ENCODE measurements around the gene GSS. TPM values are rescaled to one million over a fixed set of nuclear protein-coding genes. Genes with fewer than 3 reads are reported as not detected.
A peak's percentile ranks its signal among the peaks of the same experiment; 100 is the strongest.

GSS gene
- total RNA-seq, 1 experiment from 2014 or later = 95.9 TPM

DNA sequence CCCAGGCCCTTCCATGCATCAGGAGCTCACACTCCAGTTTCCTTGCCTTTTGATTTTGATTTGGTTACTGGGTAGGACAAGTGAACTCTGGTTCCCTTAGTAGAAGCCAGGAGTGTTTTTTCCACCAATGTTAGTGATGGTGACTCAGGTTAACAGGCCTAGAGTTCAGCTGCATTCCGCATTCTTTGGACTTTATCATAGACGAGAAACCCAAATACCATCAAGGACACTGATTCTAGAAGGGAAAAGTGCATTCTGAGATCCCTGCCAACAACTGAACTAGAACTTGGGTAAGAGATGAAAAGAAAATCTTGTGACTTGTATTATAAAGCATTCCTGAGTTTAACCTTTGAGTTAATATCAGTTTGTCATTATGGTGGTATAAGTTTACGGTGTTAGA lies 8.9 kb downstream of the GSS start:
- no peak for DNase-seq
- ATAC-seq = no peak
- H3K36me3 ChIP-seq (ENCODE audit: low read depth, low read length) = peaks cover 22% of the 10 kb centered on the region; the same call in 1 of the 2 replicates
- H3F3A ChIP-seq (ENCODE audit: low read length, unreplicated experiment) = peaks cover 3% of the 10 kb centered on the region
- H3K4me1 ChIP-seq (ENCODE audit: insufficient read depth, low read length) = peaks cover 44% of the 10 kb centered on the region
- H3K9me2 ChIP-seq (replicated peaks; ENCODE audit: low read length) = no peaks in the 10 kb centered on the region
- POLR2A ChIA-PET (ENCODE audit: unreplicated experiment) = no interaction called here
- BruUV-seq (replicated peaks) = no TSS peak
- no peaks in the 10 kb centered on the region; the same call in 1 of the 2 replicates for H3K79me2 ChIP-seq (ENCODE audit: low read length)
- H3K4me3 ChIP-seq (ENCODE audit: low read length) = no peak overlapping the region
- H3K27ac ChIP-seq (ENCODE audit: low read length) = no peak overlapping the region
- no peak overlapping the region for H3K9ac ChIP-seq (ENCODE audit: low read length)
- no peaks in the 10 kb centered on the region for H3K9me3 ChIP-seq (ENCODE audit: low read length)
- no peaks in the 10 kb centered on the region for H3K27me3 ChIP-seq (ENCODE audit: low read length)
- no peak overlapping the region for H2AFZ ChIP-seq (ENCODE audit: low read length)
- no peaks in the 10 kb centered on the region for H4K20me1 ChIP-seq (ENCODE audit: low read length)
- TF ChIP-seq EZH2phosphoT487 (IDR thresholded peaks at IDR 0.05; ENCODE audit: borderline replicate concordance, low read length) = no peak
- TF ChIP-seq EZH2 (IDR thresholded peaks at IDR 0.05; ENCODE audit: low read length, unreplicated experiment) = no peak
- TF ChIP-seq, protein P1, sequence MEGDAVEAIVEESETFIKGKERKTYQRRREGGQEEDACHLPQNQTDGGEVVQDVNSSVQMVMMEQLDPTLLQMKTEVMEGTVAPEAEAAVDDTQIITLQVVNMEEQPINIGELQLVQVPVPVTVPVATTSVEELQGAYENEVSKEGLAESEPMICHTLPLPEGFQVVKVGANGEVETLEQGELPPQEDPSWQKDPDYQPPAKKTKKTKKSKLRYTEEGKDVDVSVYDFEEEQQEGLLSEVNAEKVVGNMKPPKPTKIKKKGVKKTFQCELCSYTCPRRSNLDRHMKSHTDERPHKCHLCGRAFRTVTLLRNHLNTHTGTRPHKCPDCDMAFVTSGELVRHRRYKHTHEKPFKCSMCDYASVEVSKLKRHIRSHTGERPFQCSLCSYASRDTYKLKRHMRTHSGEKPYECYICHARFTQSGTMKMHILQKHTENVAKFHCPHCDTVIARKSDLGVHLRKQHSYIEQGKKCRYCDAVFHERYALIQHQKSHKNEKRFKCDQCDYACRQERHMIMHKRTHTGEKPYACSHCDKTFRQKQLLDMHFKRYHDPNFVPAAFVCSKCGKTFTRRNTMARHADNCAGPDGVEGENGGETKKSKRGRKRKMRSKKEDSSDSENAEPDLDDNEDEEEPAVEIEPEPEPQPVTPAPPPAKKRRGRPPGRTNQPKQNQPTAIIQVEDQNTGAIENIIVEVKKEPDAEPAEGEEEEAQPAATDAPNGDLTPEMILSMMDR (conservative IDR thresholded peaks at IDR 0.05; ENCODE audit: low read depth, low read length) = no peak
- intact Hi-C loops (cut with micrococcal nuclease) = no loop called here
- CTCF ChIA-PET = no interaction called here
- no peak overlapping the region for H3K4me2 ChIP-seq (ENCODE audit: low read length)

DNA sequence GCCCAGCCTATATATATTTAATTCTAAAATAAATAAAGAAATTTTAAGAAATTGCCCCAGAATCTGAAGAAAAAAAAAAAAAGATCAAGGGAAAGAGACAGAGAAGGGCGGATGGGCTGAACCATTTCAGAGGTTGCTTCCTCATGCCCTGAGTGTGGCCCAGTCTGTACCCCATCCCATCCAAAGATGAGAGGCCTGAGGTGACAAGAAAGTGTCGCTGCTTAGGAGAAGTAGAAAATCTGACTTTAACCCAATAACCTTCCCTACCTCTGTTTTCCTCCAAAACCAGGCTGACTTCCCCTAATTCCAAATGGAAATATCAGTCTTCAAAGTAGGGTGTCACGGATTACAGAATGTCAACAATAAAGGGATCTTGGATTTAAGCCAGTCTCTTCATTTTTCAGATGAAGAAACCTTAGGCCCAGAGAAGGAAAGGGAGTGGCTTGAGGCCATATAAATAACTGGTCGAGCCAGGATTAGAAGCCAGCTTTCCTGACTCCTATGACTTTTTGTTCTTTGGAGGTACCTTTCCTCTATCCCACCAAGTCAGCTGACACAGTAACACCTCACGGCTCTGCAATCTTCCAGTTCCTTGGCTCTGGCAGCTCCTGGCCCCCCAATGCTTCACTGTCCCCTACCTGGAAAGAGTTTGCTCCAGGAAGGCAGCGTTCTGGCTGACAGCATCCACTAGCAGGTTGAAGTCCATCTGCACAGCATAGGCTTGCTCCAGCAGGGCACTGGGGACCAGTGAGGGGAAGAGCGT lies 10.1 kb downstream of the GSS start:
- Histone ChIP-seq H3K9me2 (replicated peaks; ENCODE audit: low read length) (no peaks in the 10 kb centered on the region), H3F3A (ENCODE audit: low read length, unreplicated experiment) (peaks cover 3% of the 10 kb centered on the region), H3K79me2 (ENCODE audit: low read length) (no peaks in the 10 kb centered on the region; the same call in 1 of the 2 replicates), H3K9ac (ENCODE audit: low read length) (no peak overlapping the region), H3K27me3 (ENCODE audit: low read length) (no peaks in the 10 kb centered on the region), H3K4me1 (ENCODE audit: insufficient read depth, low read length) (peaks cover 49% of the 10 kb centered on the region), H3K9me3 (ENCODE audit: low read length) (no peaks in the 10 kb centered on the region), H3K4me3 (ENCODE audit: low read length) (no peak overlapping the region), H2AFZ (ENCODE audit: low read length) (no peak overlapping the region), H3K27ac (ENCODE audit: low read length) (peak overlapping the region; percentile 69), H4K20me1 (ENCODE audit: low read length) (no peaks in the 10 kb centered on the region), H3K36me3 (ENCODE audit: low read depth, low read length) (peaks cover 22% of the 10 kb centered on the region; the same call in 1 of the 2 replicates), H3K4me2 (ENCODE audit: low read length) (peak overlapping the region; percentile 62)
- intact Hi-C loops (cut with micrococcal nuclease) = no loop called here
- ChIA-PET POLR2A (ENCODE audit: unreplicated experiment) (no interaction called here), CTCF (no interaction called here)
- ATAC-seq = peak; percentile 63
- DNase-seq = peak; percentile 94
- no TSS peak for BruUV-seq (replicated peaks)
- TF ChIP-seq EZH2phosphoT487 (IDR thresholded peaks at IDR 0.05; ENCODE audit: borderline replicate concordance, low read length) = no peak
- TF ChIP-seq, protein P1 (conservative IDR thresholded peaks at IDR 0.05; ENCODE audit: low read depth, low read length) = no peak
- no peak for TF ChIP-seq EZH2 (IDR thresholded peaks at IDR 0.05; ENCODE audit: low read length, unreplicated experiment)
